Mesenchymal stem cell (in vitro differentiated cells and primary cell): Measurements from ENCODE around the gene DZIP1L.
"Not testable (repeated sequence)": the region's sequence is repeated elsewhere in the genome, so short reads cannot be mapped to it uniquely, and the experiment has no call there.

ENCODE experiments used
- DNase-seq: peaks from one replicate; pipeline ENCODE4 v3.0.0-alpha.2; 2013
- H2AFZ ChIP-seq: one replicate; pipeline ENCODE4 v1.6.1; 2013; ENCODE audit warnings: low read depth, mild to moderate bottlenecking, control low read depth, inconsistent platforms, low read length, moderate library complexity
- H2AK5ac ChIP-seq: 2 replicates; pipeline ENCODE4 v1.6.1; 2013; ENCODE audit warnings: low read length, moderate library complexity, mild to moderate bottlenecking, inconsistent platforms; ENCODE audit not compliant: severe bottlenecking
- H2BK120ac ChIP-seq: one replicate; pipeline ENCODE4 v1.6.1; 2013; ENCODE audit warnings: low read depth, mild to moderate bottlenecking, inconsistent platforms, low read length, moderate library complexity
- H2BK12ac ChIP-seq, 2 experiments: one replicate each; pipeline ENCODE4 v1.6.1; 2013; ENCODE audit warnings: inconsistent platforms in 2 of 2, low read length in 2 of 2, mild to moderate bottlenecking in 2 of 2, moderate library complexity in 2 of 2, control low read depth in 1 of 2
- H2BK15ac ChIP-seq: one replicate; pipeline ENCODE4 v1.6.1; 2013; ENCODE audit warnings: mild to moderate bottlenecking, low read depth, inconsistent platforms; ENCODE audit not compliant: poor library complexity, severe bottlenecking
- H2BK5ac ChIP-seq: 2 replicates; pipeline ENCODE4 v1.6.1; 2013; ENCODE audit warnings: low read depth, mild to moderate bottlenecking, low read length, control low read depth, inconsistent platforms; ENCODE audit not compliant: poor library complexity, severe bottlenecking
- H3K14ac ChIP-seq, 2 experiments: one replicate each; pipeline ENCODE4 v1.6.1; 2013; ENCODE audit warnings: inconsistent platforms in 2 of 2, low read length in 2 of 2, control low read depth in 1 of 2, mild to moderate bottlenecking in 1 of 2, moderate library complexity in 1 of 2
- H3K18ac ChIP-seq, 2 experiments: one replicate each; pipeline ENCODE4 v1.6.1; 2013; ENCODE audit warnings: inconsistent platforms in 2 of 2, low read length in 2 of 2, control low read depth in 1 of 2, low read depth in 1 of 2, mild to moderate bottlenecking in 1 of 2
- H3K23ac ChIP-seq, 2 experiments: one replicate each; pipeline ENCODE4 v1.6.1; 2013; ENCODE audit warnings: inconsistent platforms in 2 of 2, low read length in 2 of 2, mild to moderate bottlenecking in 2 of 2, moderate library complexity in 2 of 2, control low read depth in 1 of 2
- H3K27ac ChIP-seq: 2 replicates; pipeline ENCODE4 v1.5.1; 2013; ENCODE audit warnings: mild to moderate bottlenecking, moderate library complexity, low read length, control low read depth, inconsistent platforms; ENCODE audit not compliant: poor library complexity, severe bottlenecking
- H3K27me3 ChIP-seq, 2 experiments: 2 replicates each; pipeline versions ENCODE4 v1.6.1 to v1.7.0; 2013; ENCODE audit warnings: low read length in 2 of 2, mild to moderate bottlenecking in 2 of 2, moderate library complexity in 2 of 2, control low read depth in 1 of 2, inconsistent platforms in 1 of 2; ENCODE audit not compliant: control insufficient read depth in 1 of 2, insufficient read depth in 1 of 2
- H3K36me3 ChIP-seq, 2 experiments: 2 replicates each; pipeline versions ENCODE4 v1.6.1 to v1.7.0; 2013; ENCODE audit warnings: low read length in 2 of 2, control low read depth in 1 of 2, inconsistent platforms in 1 of 2, low read depth in 1 of 2, mild to moderate bottlenecking in 1 of 2; ENCODE audit not compliant: insufficient read depth in 2 of 2, control insufficient read depth in 1 of 2
- H3K4ac ChIP-seq, 2 experiments: one replicate each; pipeline ENCODE4 v1.6.1; 2013; ENCODE audit warnings: inconsistent platforms in 2 of 2, low read length in 2 of 2, mild to moderate bottlenecking in 2 of 2, moderate library complexity in 2 of 2, control low read depth in 1 of 2, low read depth in 1 of 2
- H3K4me1 ChIP-seq: 2 replicates; pipeline ENCODE4 v1.6.1; 2013; ENCODE audit warnings: low read depth, low read length, control low read depth; ENCODE audit not compliant: control insufficient read depth, insufficient read depth
- H3K4me2 ChIP-seq: 2 replicates; pipeline ENCODE4 v1.6.1; 2013; ENCODE audit warnings: low read length, mild to moderate bottlenecking, inconsistent platforms; ENCODE audit not compliant: poor library complexity, severe bottlenecking
- H3K4me3 ChIP-seq, 2 experiments: 2 replicates each; pipeline versions ENCODE4 v1.5.1 to v1.7.0; 2013; ENCODE audit warnings: low read length in 2 of 2, mild to moderate bottlenecking in 2 of 2, control low read depth in 1 of 2, low read depth in 1 of 2; ENCODE audit not compliant: insufficient read depth in 1 of 2
- H3K79me1 ChIP-seq: replicated peaks from 2 replicates; pipeline ENCODE4 v1.6.1; 2013; ENCODE audit warnings: mild to moderate bottlenecking, control low read depth, low read length, inconsistent platforms; ENCODE audit not compliant: poor library complexity, severe bottlenecking
- H3K9ac ChIP-seq: 2 replicates; pipeline ENCODE4 v1.7.0; 2013; ENCODE audit warnings: mild to moderate bottlenecking, low read length, moderate library complexity
- H3K9me3 ChIP-seq: 2 replicates; pipeline ENCODE4 v1.7.0; 2013; ENCODE audit warnings: mild to moderate bottlenecking, low read length; ENCODE audit not compliant: control insufficient read depth
- H4K8ac ChIP-seq: one replicate; pipeline ENCODE4 v1.6.1; 2013; ENCODE audit warnings: inconsistent platforms, mild to moderate bottlenecking, low read length, moderate library complexity
- H4K91ac ChIP-seq: one replicate; pipeline ENCODE4 v1.6.1; 2013; ENCODE audit warnings: mild to moderate bottlenecking, low read length, inconsistent platforms
- WGBS: methylation state at CpG from one replicate; pipeline ENCODE4 v1.1.7; 2013; ENCODE audit warnings: mixed read lengths; 5-methylcytosine and 5-hydroxymethylcytosine counted together

The DZIP1L gene

DNA sequence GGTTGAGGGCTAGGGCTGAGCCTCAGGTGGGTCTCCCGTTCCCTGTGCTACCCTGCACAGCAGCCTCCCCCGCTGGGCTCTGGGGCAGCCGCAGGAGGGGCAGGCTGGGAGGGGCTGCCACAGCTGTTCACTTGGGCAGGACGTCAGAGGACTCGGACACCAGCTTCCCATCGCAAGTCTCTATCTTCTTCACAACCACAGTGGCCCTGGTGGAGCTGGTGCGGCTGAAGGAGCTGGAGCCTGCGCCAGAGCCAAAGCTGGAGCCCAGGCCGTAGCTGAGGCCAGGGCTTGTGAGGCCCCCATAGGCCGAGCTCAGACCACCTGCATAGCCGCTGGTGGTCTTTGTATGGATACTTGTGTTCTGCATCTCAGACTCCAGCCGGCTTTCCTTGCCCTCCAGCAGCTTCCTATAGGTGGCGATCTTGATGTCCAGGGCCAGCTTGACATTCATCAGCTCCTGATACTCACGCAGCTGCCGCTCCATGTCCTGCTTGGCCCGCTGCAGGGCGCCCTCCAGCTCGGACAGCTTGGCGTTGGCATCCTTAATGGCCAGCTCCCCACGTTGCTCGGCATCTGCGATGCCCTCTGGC lies 14.0 kb downstream of the DZIP1L start:
- Histone ChIP-seq H4K91ac (peak overlapping the region; percentile 50), H3K36me3 (peaks cover 36 to 39% of the 10 kb centered on the region in 2 experiments), H3K79me1 (peaks cover 54% of the 10 kb centered on the region)
- not testable (repeated sequence) for H3K27me3 ChIP-seq, H3K9ac ChIP-seq, H3K4ac ChIP-seq, H2AK5ac ChIP-seq, H3K18ac ChIP-seq, H3K27ac ChIP-seq, H3K23ac ChIP-seq, H3K4me3 ChIP-seq, H3K14ac ChIP-seq, DNase-seq, H2BK5ac ChIP-seq, H3K9me3 ChIP-seq, H2BK15ac ChIP-seq, H2BK12ac ChIP-seq, H3K4me2 ChIP-seq, H2BK120ac ChIP-seq, H4K8ac ChIP-seq, H2AFZ ChIP-seq, H3K4me1 ChIP-seq
- 82% methylated on average over 19 of the region's 22 CpGs for WGBS

DNA sequence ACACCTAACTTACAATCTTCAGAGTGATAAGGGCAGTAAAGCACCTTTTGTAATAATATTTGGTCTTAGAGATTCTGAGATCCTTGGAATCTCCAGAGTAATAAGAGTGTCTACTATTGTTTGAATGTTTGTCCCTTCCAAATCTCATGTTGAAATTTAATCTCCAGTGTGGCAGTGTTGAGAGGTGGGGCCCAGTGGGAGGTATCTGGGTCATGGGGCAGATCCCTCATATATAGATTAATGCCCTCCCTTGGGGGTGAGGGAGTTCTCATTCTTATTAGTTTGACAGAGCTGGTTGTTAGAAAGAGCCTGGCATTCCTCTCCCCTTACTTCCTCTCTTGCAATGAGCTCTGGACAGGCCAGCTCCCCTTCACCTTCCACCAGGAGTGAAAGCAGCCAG lies 16.0 kb downstream of the DZIP1L start:
- Histone ChIP-seq H3K4ac (no peak overlapping the region), H3K23ac (no peak overlapping the region), H3K9me3 (no peaks in the 10 kb centered on the region), H2BK120ac (no peak overlapping the region), H2AFZ (no peak overlapping the region), H3K27ac (no peak overlapping the region), H3K4me3 (no peak overlapping the region), H3K14ac (no peak overlapping the region), H3K27me3 (no peaks in the 10 kb centered on the region), H3K18ac (no peak overlapping the region), H3K9ac (no peak overlapping the region), H3K4me2 (no peak overlapping the region), H4K91ac (no peak overlapping the region), H4K8ac (no peak overlapping the region), H3K79me1 (peaks cover 56% of the 10 kb centered on the region), H2BK15ac (no peak overlapping the region), H2BK5ac (no peak overlapping the region), H2BK12ac (no peak overlapping the region), H2AK5ac (no peak overlapping the region), H3K36me3 (peaks cover 44 to 51% of the 10 kb centered on the region in 2 experiments), H3K4me1 (peaks cover 2% of the 10 kb centered on the region)
- no peak for DNase-seq

DNA sequence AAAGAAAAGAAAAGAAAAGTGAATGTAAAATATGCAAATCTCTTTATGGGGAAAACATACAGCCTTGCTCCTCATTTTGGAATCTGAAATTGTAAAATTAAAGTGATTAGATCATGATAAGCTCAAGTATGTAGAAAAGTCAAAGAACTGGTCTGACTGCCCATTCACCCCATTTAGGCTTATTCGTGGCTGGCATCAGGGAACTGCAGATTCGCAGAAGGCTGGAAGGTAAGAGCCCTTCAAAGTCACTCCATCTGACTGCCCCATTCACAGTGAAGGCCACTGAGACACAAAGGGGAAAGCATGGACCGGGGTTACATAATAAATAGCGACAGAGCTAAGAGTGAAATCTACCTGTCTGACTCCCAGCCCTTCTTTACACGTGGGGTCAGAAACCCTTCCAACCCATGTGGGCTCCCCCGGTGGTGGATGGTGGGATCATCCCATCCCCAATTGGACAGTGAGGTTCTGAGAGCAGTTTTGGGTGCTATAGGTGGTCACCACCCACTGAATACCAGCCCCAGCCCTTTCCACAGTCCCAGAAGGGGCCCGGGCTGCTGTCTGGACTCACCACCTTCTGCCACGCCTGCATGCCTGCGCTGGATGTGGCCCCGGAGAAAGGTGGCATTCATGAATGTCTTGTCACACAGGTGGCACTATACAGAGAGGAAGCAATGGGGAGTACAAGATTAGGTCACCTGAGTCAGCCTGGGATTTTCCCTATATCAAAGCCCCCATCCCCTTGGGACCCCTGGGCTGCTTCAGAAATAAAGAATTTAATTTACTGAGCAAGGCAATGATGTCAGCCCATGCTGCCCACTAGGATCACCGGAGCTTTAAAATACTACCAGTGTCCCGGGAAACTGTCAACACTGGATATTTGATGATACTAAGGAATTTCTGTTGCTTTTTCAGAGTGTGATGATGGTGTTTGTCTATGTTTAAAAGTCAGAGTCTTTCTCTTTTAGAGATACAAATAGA lies 17.9 kb downstream of the DZIP1L start:
- WGBS, result 88% methylated on average over 12 of the region's 12 CpGs
- no peak for DNase-seq
- Histone ChIP-seq H3K4me2 (no peak overlapping the region), H3K4me3 (no peak overlapping the region), H2AFZ (no peak overlapping the region), H3K14ac (no peak overlapping the region), H4K91ac (no peak overlapping the region), H3K36me3 (peaks cover 28 to 50% of the 10 kb centered on the region in 2 experiments), H3K9me3 (peaks cover 5% of the 10 kb centered on the region), H3K4ac (no peak overlapping the region), H2BK5ac (no peak overlapping the region), H3K27ac (no peak overlapping the region), H2BK15ac (no peak overlapping the region), H3K27me3 (no peaks in the 10 kb centered on the region), H3K18ac (no peak overlapping the region), H3K4me1 (peaks cover 2% of the 10 kb centered on the region), H2BK12ac (no peak overlapping the region), H3K23ac (no peak overlapping the region), H3K9ac (no peak overlapping the region), H2BK120ac (no peak overlapping the region), H4K8ac (no peak overlapping the region), H3K79me1 (peaks cover 43% of the 10 kb centered on the region), H2AK5ac (peak overlapping the region; percentile 26)

DNA sequence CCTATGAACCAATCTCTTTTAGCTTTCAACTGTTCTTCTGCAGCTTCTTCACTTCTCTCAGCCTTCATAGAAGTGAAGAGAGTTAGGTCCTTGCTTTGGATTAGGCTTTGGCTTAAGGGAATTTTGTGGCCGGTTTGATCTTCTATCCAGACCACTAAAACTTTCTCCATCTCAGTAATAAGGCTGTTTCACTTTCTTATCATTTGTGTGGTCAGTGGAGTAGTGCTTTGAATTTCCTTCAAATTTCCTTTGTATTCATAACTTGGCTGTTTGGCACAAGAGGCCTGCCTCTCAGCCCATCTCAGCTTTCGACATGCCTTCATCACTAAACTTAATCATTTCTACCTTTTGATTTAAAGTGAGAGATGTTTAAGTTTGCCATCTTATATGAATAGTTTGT lies 21.7 kb downstream of the DZIP1L start:
- no peak overlapping the region for H3K4me3 ChIP-seq
- H3K79me1 ChIP-seq, result peaks cover 23% of the 10 kb centered on the region
- H2BK12ac ChIP-seq, result no peak overlapping the region
- H3K9ac ChIP-seq, result no peak overlapping the region
- peaks cover 3% of the 10 kb centered on the region for H3K4me1 ChIP-seq
- H3K27ac ChIP-seq, result no peak overlapping the region
- no peak overlapping the region for H3K23ac ChIP-seq
- no peak overlapping the region for H3K4me2 ChIP-seq
- no peak overlapping the region for H3K14ac ChIP-seq
- H4K8ac ChIP-seq, result no peak overlapping the region
- no peak overlapping the region for H2BK5ac ChIP-seq
- no peak overlapping the region for H3K4ac ChIP-seq
- H3K27me3 ChIP-seq, result no peaks in the 10 kb centered on the region
- no peak for DNase-seq
- no CpG with 5 or more reads among the region's 2 CpGs for WGBS
- no peak overlapping the region for H2AK5ac ChIP-seq
- peaks cover 22 to 37% of the 10 kb centered on the region in 2 experiments for H3K36me3 ChIP-seq
- no peak overlapping the region for H2AFZ ChIP-seq
- peaks cover 5% of the 10 kb centered on the region for H3K9me3 ChIP-seq
- no peak overlapping the region for H4K91ac ChIP-seq
- no peak overlapping the region for H2BK15ac ChIP-seq
- H2BK120ac ChIP-seq, result no peak overlapping the region
- H3K18ac ChIP-seq, result no peak overlapping the region
